CD4-positive, alpha-beta T cell treated with Interleukin-6 at 100 ng/mL for 8 hours (primary cell): ENCODE measurements around the gene EEIG2.

ENCODE experiments used
- DNase-seq: peaks from one replicate; pipeline ENCODE4 v3.0.0-alpha.2; 2020; ENCODE audit warnings: mixed read lengths, low spot score

EEIG2 gene

GRCh38 chr1:108583757-108584427 is 24.0 kb downstream of the EEIG2 start:
- DNase-seq = no peak

DNA sequence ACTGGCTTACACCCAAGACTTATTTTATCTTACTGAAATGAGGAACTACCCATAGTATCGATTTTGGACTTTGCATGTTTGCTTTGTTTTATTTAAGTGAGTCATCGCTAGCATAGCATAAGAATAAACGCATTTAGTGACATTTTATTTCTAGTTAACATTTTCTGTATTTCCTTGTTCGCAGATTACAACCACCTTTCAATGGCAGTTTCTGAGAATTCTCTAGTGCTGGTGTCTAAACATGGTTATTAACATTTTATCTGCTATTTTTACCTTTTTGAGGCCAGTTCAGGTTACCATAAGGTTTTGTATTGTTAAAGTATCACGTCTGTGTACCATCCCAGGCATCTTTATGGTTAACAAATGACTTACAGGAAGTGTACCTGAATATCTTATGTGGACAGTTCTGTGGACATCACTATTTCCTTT is 24.5 kb downstream of the EEIG2 start:
- DNase-seq = no peak

- DNase-seq = no peak
Measured at GRCh38 chr1:108585313-108585712, 25.4 kb downstream of the EEIG2 start.

- DNase-seq = no peak
Measured at GRCh38 chr1:108590441-108590840, 30.5 kb downstream of the EEIG2 start.

DNA sequence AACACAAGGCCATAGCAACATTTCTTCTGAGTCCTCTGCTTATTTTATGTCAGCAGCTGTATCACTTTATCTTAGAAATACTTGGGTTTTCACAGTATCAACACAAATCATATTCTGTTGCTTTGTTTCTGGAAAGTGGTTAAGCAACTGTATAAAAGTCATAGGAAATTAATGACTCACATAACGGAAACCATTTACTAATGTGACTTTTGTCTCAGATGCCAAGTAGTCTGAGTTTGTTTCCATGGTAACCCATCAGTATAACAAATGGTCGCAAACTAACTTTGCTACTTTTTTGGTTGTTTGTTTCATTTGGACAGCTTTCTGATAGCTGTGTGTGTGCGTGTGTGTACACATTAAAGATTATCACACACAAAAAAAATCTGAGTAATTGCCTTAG is 31.1 kb downstream of the EEIG2 start:
- DNase-seq = peak; percentile 72

DNA sequence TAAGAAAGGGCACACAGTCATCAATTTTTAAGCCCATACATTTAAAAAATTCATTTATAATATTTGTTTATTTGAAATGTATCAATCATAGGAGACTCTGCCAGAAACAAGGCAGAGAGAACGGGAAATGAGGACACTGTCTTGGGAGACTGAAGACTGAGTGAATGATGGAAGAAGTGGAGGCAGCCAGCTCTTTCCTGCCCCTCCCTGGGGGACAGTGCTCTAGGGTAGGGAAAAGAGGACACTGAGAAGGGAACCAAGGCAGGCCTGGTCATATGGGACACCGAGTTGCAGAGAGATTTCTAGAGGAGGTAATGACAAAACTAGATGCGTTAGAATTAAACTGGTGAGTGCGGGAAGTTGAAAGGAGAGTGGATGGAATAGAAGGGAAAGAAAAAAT is 31.6 kb downstream of the EEIG2 start:
- no peak for DNase-seq

- DNase-seq = no peak
Measured at GRCh38 chr1:108592030-108592759, 32.3 kb downstream of the EEIG2 start.

GRCh38 chr1:108593448-108593847 is 33.5 kb downstream of the EEIG2 start:
- DNase-seq = no peak

DNA sequence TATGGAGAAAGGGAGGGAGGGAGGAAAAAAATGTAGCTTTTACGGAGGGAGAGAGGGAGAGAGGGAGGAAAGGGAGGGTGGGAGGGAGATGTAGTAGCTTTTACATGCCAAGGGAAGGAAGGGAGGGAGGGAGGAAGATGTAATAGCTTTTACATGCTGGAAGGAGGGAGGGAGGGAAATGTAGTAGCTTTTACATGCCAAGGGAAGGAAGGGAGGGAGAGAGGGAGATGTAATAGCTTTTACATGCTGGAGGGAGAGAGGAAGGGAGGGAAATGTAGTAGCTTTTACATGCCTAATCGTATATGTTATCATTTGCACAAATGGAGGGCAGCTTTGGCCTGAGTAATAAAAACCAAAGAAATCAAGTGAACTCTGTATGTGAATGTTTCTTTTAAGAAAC is 35.6 kb downstream of the EEIG2 start:
- no peak for DNase-seq

DNA sequence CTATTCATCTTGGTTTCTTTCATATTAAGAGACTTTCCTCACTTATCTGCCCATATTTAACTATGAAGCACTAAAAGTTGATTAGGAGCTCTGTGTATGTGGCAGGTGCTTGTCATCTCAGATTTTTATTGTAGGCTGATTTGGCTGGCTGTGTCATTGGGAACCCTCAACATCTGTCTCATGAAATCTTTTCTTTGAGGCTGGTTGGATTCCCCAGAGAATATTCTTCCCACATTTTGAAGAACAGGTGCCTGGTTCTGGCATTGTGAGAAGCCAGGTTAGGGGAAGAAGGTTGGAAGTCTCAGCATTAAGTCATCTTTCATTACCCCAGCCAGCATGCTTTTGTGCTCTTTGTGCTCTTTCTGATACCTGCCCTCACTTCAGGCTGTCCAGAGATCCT is 37.1 kb downstream of the EEIG2 start:
- no peak for DNase-seq

- no peak for DNase-seq
Measured at GRCh38 chr1:108598340-108598739, 38.4 kb downstream of the EEIG2 start.

GRCh38 chr1:108600504-108600903 is 40.6 kb downstream of the EEIG2 start:
- DNase-seq = no peak

GRCh38 chr1:108601708-108602410 is 42.0 kb downstream of the EEIG2 start:
- no peak for DNase-seq

DNA sequence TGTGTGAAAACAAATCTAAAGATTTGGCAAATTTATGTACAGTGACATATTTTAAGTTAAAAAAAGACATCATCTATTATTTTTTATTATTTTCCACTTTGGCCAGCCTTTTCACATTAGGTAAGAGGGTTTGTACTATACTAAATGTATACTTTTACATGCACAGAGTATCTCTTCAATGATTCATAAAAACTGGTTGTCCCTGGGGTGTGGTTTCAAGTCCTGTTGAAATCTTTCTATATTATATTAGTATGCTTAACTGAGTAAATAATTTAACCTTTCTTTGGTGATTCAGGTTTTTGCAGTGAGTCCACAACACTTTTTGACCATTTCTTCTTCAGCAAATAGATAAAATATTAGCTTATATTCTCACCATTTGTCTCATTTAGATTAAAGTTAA is 45.7 kb downstream of the EEIG2 start:
- DNase-seq = no peak

DNA sequence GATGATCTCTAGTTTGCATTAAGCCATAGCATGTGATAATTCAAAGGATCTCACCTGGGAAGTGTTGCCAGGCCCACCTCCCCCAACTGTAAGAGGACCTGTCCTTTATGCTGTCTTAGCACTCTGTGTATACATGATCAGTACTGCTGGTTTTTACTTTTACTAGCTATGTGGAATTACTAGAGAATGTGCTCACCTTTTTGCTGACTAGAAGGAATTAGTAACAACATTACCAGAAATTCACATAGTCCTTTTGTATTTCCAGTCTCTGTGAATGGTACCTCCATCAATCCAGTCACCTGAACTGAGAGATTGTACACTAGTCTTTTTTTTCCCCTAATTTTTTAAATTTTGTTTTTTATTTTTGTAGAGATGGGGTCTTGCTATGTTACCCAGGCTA is 46.6 kb downstream of the EEIG2 start:
- DNase-seq = no peak

- no peak for DNase-seq
Measured at GRCh38 chr1:108609483-108610049, 49.7 kb downstream of the EEIG2 start.
